Tibial nerve (tissue), 4 donors: ENCODE results near the gene SHISA8. TPM values are rescaled to one million over a fixed set of nuclear protein-coding genes. Genes with fewer than 3 reads are reported as not detected.

Experiments used
- DNase-seq, 2 donors: peaks; one replicate each; pipeline ENCODE4 v3.0.0-alpha.2; 2019; ENCODE audit warnings: low spot score in 2 of 2
- H3K27ac ChIP-seq, 4 donors: fragments of 200-600 bp; sonication (generic) in 3 of 4; one replicate each; pipeline ENCODE4 v1.5.1; 2017 to 2019; ENCODE audit warnings: mild to moderate bottlenecking in 1 of 4
- H3K27me3 ChIP-seq, 2 donors: fragments of 200-600 bp; sonication (generic) in 1 of 2; one replicate each; pipeline versions ENCODE4 v1.5.1 to v1.6.0; 2017 to 2019
- H3K36me3 ChIP-seq, 3 donors: fragments of 200-600 bp; sonication (generic); one replicate each; pipeline ENCODE4 v1.5.1; 2018 to 2019
- H3K4me1 ChIP-seq, 4 donors: fragments of 200-600 bp; sonication (generic) in 3 of 4; one replicate each; pipeline ENCODE4 v1.5.1; 2017 to 2019
- H3K4me3 ChIP-seq, 4 donors: fragments of 200-600 bp; sonication (generic) in 3 of 4; one replicate each; pipeline ENCODE4 v1.5.1; 2017 to 2019; ENCODE audit warnings: mild to moderate bottlenecking in 1 of 4, moderate library complexity in 1 of 4
- H3K9me3 ChIP-seq, 4 donors: fragments of 200-600 bp; sonication (generic) in 3 of 4; one replicate each; pipeline ENCODE4 v1.5.1; 2017 to 2019
- EP300 ChIP-seq, 2 donors: sonication (generic); formaldehyde crosslinking; IDR thresholded peaks; one replicate each; pipeline ENCODE4 v1.6.1; 2017; ENCODE audit warnings: antibody characterized with exemption in 2 of 2, mild to moderate bottlenecking in 1 of 2
- POLR2A ChIP-seq, 2 donors: fragments of 450-650 bp; IDR thresholded peaks; one replicate each; pipeline ENCODE4 v1.6.1; 2017; ENCODE audit warnings: antibody characterized with exemption in 2 of 2, mild to moderate bottlenecking in 2 of 2, moderate library complexity in 2 of 2
- WGBS, 2 donors: methylation state at CpG; one replicate each; pipeline ENCODE4 v1.1.5; 2018; 5-methylcytosine and 5-hydroxymethylcytosine counted together
- total RNA-seq, 4 donors: library from RNA; depleted of rRNA; stranded (reverse); fragments of >200 nt; gene quantifications; one replicate each; pipeline ENCODE4 v1.1.0, GENCODE V29; 2016
- TF ChIP-seq, protein P1 (sequence below), 5 experiments: fragments of 200-600 bp in 3 of 5; fragments of 450-650 bp in 2 of 5; sonication (generic) in 3 of 5; IDR thresholded peaks; one replicate each; pipeline ENCODE4 v1.5.1; 2016 to 2019; ENCODE audit warnings: antibody characterized with exemption in 5 of 5, mild to moderate bottlenecking in 3 of 5, moderate library complexity in 2 of 5

SHISA8 gene
- total RNA-seq, 4 donors from 2014 or later, result 3.3 TPM; not detected in 3

- Histone ChIP-seq H3K4me1 (peaks cover 0 to 34% (median 17%) of the 10 kb centered on the region in 4 donors), H3K36me3 (peaks cover 0 to 47% (median 11%) of the 10 kb centered on the region in 3 donors), H3K27me3 (peaks cover 6 to 41% of the 10 kb centered on the region in 2 donors), H3K9me3 (no peaks in the 10 kb centered on the region), H3K4me3 (no peak overlapping the region), H3K27ac (no peak overlapping the region)
- no peak for DNase-seq
- TF ChIP-seq, protein P1, sequence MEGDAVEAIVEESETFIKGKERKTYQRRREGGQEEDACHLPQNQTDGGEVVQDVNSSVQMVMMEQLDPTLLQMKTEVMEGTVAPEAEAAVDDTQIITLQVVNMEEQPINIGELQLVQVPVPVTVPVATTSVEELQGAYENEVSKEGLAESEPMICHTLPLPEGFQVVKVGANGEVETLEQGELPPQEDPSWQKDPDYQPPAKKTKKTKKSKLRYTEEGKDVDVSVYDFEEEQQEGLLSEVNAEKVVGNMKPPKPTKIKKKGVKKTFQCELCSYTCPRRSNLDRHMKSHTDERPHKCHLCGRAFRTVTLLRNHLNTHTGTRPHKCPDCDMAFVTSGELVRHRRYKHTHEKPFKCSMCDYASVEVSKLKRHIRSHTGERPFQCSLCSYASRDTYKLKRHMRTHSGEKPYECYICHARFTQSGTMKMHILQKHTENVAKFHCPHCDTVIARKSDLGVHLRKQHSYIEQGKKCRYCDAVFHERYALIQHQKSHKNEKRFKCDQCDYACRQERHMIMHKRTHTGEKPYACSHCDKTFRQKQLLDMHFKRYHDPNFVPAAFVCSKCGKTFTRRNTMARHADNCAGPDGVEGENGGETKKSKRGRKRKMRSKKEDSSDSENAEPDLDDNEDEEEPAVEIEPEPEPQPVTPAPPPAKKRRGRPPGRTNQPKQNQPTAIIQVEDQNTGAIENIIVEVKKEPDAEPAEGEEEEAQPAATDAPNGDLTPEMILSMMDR (IDR thresholded peaks at IDR 0.05), result no peak
- TF ChIP-seq POLR2A (IDR thresholded peaks at IDR 0.05), result no peak
- TF ChIP-seq EP300 (IDR thresholded peaks at IDR 0.05), result no peak
- whole genome bisulfite sequencing, 2 donors, result 63 to 65% methylated on average over 9 to 10 of the region's 14 CpGs
These were observed 6.2 kb downstream of the SHISA8 start for GRCh38 chr22:41908411-41909309.

DNA sequence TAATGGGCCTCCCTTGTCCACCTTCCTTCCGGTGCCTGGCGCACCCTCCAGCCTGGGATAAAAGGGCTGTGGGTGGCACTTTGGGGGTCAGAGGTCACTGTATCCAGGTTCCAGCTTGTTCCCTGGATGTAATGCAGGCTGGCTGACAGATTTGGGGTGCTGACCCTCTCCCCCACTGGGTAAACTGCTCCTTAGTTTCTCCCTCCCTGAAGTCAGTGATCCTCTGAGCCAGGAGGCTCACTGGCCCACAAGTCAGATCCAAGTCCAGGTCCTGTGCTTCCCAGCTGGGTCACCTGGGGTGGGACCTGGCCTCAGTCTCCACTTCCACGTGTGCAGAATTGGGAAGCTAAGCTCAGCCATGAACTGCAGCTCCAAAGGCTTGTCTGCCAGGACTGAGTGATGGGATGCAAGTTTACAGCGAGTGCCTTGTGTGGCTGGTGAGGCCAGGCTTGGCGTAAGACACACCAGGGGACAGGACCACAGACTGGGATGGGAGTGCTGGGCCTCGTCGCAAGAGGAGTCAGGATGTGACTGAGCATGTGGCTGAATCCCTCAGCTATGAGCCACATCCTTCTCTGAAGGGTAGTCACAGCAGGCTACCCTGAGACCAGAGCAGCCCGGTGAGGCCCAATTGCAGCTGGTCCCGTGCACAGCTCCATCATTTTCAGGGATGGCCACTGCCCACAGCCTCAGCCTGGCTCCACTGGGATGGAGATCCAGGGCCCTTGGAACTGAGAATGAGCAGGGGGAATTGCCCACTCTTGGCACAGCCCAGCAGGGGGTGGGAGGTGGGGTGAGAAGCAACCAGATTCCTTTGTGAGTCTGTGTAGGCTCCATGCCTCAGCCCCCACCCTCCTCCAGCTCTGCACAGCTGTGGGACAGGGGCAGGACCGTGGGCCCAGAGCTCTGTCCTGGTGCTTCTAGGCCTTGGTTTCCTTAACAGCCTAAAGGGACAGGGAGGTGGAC lies 7.2 kb downstream of the SHISA8 start:
- no peak overlapping the region for H3K4me3 ChIP-seq
- 54 to 77% methylated on average over 2 to 7 of the region's 10 CpGs for WGBS, 2 donors
- H3K36me3 ChIP-seq, result peaks cover 3 to 56% (median 11%) of the 10 kb centered on the region in 3 donors
- TF ChIP-seq POLR2A (IDR thresholded peaks at IDR 0.05) (no peak), EP300 (IDR thresholded peaks at IDR 0.05) (no peak)
- TF ChIP-seq, protein P1 (IDR thresholded peaks at IDR 0.05), result no peak
- no peak overlapping the region for H3K27ac ChIP-seq
- peaks cover 6 to 31% of the 10 kb centered on the region in 2 donors for H3K27me3 ChIP-seq
- H3K4me1 ChIP-seq, result peaks cover 0 to 34% (median 17%) of the 10 kb centered on the region in 4 donors
- no peaks in the 10 kb centered on the region for H3K9me3 ChIP-seq
- DNase-seq, result no peak

GRCh38 chr22:41906822-41907221 lies 8.1 kb downstream of the SHISA8 start:
- TF ChIP-seq EP300 (IDR thresholded peaks at IDR 0.05), result no peak
- TF ChIP-seq POLR2A (IDR thresholded peaks at IDR 0.05), result no peak
- TF ChIP-seq, protein P1 (IDR thresholded peaks at IDR 0.05), result no peak
- H3K4me3 ChIP-seq, result no peak overlapping the region
- peaks cover 0 to 34% (median 17%) of the 10 kb centered on the region in 4 donors for H3K4me1 ChIP-seq
- H3K27ac ChIP-seq, result no peak overlapping the region
- 84 to 91% methylated on average over 5 of the region's 5 CpGs for WGBS, 2 donors
- peaks cover 3 to 65% (median 11%) of the 10 kb centered on the region in 3 donors for H3K36me3 ChIP-seq
- no peak for DNase-seq
- peaks cover 5 to 22% of the 10 kb centered on the region in 2 donors for H3K27me3 ChIP-seq
- no peaks in the 10 kb centered on the region for H3K9me3 ChIP-seq

DNA sequence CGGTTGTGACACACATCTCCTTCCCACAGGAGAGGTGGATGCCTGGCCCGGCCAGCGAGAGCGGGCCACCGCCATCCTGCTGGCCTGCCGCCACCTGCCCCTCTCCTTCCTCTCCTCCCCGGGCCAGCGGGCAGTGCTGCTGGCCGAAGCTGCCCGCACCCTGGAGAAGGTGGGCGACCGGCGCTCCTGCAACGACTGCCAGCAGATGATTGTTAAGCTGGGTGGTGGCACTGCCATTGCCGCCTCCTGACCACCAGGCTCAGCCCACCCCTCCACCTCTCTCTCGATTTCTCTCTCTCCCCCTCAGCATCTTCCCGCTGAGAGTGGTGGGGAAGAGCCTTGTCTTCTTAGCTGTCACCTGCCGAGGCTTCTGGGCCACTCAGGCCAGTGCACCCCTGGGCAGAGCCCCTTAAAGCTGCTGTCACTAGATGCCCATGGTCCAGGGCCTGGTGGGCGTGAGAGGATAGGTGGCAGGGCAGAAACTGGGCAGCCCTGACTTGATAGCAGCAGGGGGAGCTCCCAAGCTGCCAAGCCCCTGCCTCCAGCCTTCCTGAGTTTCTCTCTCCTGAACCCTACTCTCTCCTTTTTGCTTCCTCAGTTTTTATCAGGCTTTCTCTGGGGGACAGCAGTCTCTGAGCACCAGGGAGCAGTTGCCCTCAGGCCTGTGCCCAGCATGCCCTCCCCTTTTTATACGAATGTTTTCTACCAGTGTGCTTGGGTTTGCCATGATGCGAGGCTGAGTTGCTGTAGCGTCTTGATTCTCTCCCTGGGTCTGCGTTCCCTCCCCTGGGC lies 9.3 kb downstream of the SHISA8 start:
- Histone ChIP-seq H3K27ac (no peak overlapping the region), H3K9me3 (no peaks in the 10 kb centered on the region), H3K36me3 (peaks cover 3 to 77% (median 11%) of the 10 kb centered on the region in 3 donors), H3K4me1 (peaks cover 0 to 26% (median 10%) of the 10 kb centered on the region in 4 donors), H3K27me3 (peaks cover 0 to 10% of the 10 kb centered on the region in 2 donors), H3K4me3 (no peak overlapping the region)
- 73 to 79% methylated on average over 23 of the region's 23 CpGs for WGBS, 2 donors
- TF ChIP-seq POLR2A (IDR thresholded peaks at IDR 0.05) (no peak), EP300 (IDR thresholded peaks at IDR 0.05) (no peak)
- TF ChIP-seq, protein P1 (IDR thresholded peaks at IDR 0.05), result no peak
- no peak for DNase-seq
